ENCODE measurements around the gene SLC24A1.

DNA sequence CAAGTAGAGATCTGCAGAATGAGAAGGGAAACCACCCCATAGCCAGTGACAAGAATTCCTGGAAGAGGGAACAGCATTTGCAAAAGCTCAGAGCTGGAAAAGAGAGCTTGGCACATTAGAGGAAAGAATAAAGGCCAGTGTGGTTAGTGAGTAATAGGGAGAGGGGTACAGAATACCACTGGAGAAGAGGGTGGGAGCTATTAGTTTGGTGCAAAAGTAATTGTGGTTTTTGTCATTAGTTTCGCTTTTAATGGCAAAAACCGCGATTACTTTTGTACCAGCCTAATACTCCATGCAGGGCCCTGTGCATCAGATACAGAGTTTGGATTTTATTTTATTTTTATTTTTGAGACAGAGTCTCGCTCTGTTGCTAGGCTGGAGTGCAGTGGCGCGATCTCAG lies 9.8 kb downstream of the SLC24A1 start:
- TF ChIP-seq, protein P1, sequence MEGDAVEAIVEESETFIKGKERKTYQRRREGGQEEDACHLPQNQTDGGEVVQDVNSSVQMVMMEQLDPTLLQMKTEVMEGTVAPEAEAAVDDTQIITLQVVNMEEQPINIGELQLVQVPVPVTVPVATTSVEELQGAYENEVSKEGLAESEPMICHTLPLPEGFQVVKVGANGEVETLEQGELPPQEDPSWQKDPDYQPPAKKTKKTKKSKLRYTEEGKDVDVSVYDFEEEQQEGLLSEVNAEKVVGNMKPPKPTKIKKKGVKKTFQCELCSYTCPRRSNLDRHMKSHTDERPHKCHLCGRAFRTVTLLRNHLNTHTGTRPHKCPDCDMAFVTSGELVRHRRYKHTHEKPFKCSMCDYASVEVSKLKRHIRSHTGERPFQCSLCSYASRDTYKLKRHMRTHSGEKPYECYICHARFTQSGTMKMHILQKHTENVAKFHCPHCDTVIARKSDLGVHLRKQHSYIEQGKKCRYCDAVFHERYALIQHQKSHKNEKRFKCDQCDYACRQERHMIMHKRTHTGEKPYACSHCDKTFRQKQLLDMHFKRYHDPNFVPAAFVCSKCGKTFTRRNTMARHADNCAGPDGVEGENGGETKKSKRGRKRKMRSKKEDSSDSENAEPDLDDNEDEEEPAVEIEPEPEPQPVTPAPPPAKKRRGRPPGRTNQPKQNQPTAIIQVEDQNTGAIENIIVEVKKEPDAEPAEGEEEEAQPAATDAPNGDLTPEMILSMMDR (IDR thresholded peaks at IDR 0.05) = no peak
- TF ChIP-seq POLR2A (IDR thresholded peaks at IDR 0.05) = no peak

All from esophagus squamous epithelium (tissue), 4 donors.